Neural cell (in vitro differentiated cells): ENCODE results near the gene ARHGEF10L. TPM values are rescaled to one million over a fixed set of nuclear protein-coding genes. Genes with fewer than 3 reads are reported as not detected.

Source experiments
- H2AFZ ChIP-seq: fragments of 200-600, 300-800 bp; sonication (generic), shearing (Covaris generic); 2 replicates; pipeline ENCODE4 v1.6.0; 2014; ENCODE audit warnings: low read depth, mild to moderate bottlenecking, antibody characterized with exemption, low read length, moderate library complexity
- H3F3A ChIP-seq: fragments of 200-600 bp; shearing (Covaris generic); 2 replicates; pipeline ENCODE4 v1.6.1; 2016; ENCODE audit warnings: mild to moderate bottlenecking, moderate library complexity, mixed read lengths, antibody characterized with exemption, low read length; ENCODE audit not compliant: insufficient read depth, poor library complexity, severe bottlenecking
- H3K27ac ChIP-seq: fragments of 200-600, 300-800 bp; sonication (generic), shearing (Covaris generic); 2 replicates; pipeline ENCODE4 v1.5.1; 2014; ENCODE audit warnings: mild to moderate bottlenecking, low read length, moderate library complexity
- H3K27me3 ChIP-seq: fragments of 300-800, 200-600 bp; sonication (generic), shearing (Covaris generic); 2 replicates; pipeline ENCODE4 v1.6.0; 2014; ENCODE audit warnings: mild to moderate bottlenecking, low read depth, low read length, moderate library complexity; ENCODE audit not compliant: insufficient read depth
- H3K36me3 ChIP-seq: fragments of 300-800, 200-600 bp; sonication (generic), shearing (Covaris generic); 2 replicates; pipeline ENCODE4 v1.5.1; 2014; ENCODE audit warnings: mild to moderate bottlenecking, antibody characterized with exemption, low read length, moderate library complexity; ENCODE audit not compliant: insufficient read depth
- H3K4me2 ChIP-seq: fragments of 300-800, 200-600 bp; sonication (generic), shearing (Covaris generic); 2 replicates; pipeline ENCODE4 v1.6.0; 2014; ENCODE audit warnings: mild to moderate bottlenecking, low read length
- H3K4me3 ChIP-seq: fragments of 300-800, 200-600 bp; sonication (generic), shearing (Covaris generic); 2 replicates; pipeline ENCODE4 v1.5.1; 2014; ENCODE audit warnings: mild to moderate bottlenecking, low read length, moderate library complexity
- H3K79me2 ChIP-seq: fragments of 200-600 bp; shearing (Covaris generic); replicated peaks from 2 replicates; pipeline ENCODE4 v1.6.0; 2014; ENCODE audit warnings: mild to moderate bottlenecking, low read length, moderate library complexity; ENCODE audit not compliant: insufficient read depth
- H3K9ac ChIP-seq: fragments of 300-800, 200-600 bp; sonication (generic), shearing (Covaris generic); 2 replicates; pipeline ENCODE4 v1.6.1; 2016; ENCODE audit warnings: mild to moderate bottlenecking, low read length, mixed read lengths
- H3K9me2 ChIP-seq: fragments of 200-600 bp; shearing (Covaris generic); 2 replicates; pipeline ENCODE4 v1.6.1; 2016; ENCODE audit warnings: mild to moderate bottlenecking, low read length, mixed read lengths; ENCODE audit not compliant: insufficient read depth
- H3K9me3 ChIP-seq: fragments of 200-600, 300-800 bp; sonication (generic), shearing (Covaris generic); 2 replicates; pipeline ENCODE4 v1.6.1; 2016; ENCODE audit warnings: mild to moderate bottlenecking, mixed run types, low read length, moderate library complexity, mixed read lengths
- H4K20me1 ChIP-seq: fragments of 200-600 bp; shearing (Covaris generic); 2 replicates; pipeline ENCODE4 v1.6.1; 2016; ENCODE audit warnings: mild to moderate bottlenecking, mixed run types; ENCODE audit not compliant: insufficient read depth
- EP300 ChIP-seq: fragments of 450-650 bp; conservative IDR thresholded peaks from 2 replicates; pipeline ENCODE4 v1.6.1; 2014; ENCODE audit warnings: antibody characterized with exemption, mild to moderate bottlenecking, moderate library complexity; ENCODE audit not compliant: poor library complexity, severe bottlenecking
- MXI1 ChIP-seq: fragments of 450-650 bp; conservative IDR thresholded peaks from 2 replicates; pipeline ENCODE4 v1.6.1; 2014; ENCODE audit warnings: antibody characterized with exemption, mild to moderate bottlenecking; ENCODE audit not compliant: poor library complexity, severe bottlenecking
- POLR2AphosphoS5 ChIP-seq: IDR thresholded peaks from 2 replicates; pipeline ENCODE4 v1.6.1; 2012
- RAD21 ChIP-seq: fragments of 450-650 bp; conservative IDR thresholded peaks from 2 replicates; pipeline ENCODE4 v1.6.1; 2014; ENCODE audit warnings: antibody characterized with exemption, mild to moderate bottlenecking, moderate library complexity
- SMC3 ChIP-seq: fragments of 450-650 bp; conservative IDR thresholded peaks from 2 replicates; pipeline ENCODE4 v1.6.1; 2014; ENCODE audit warnings: antibody characterized with exemption, mild to moderate bottlenecking, moderate library complexity; ENCODE audit not compliant: poor library complexity
- TAF1 ChIP-seq: IDR thresholded peaks from 2 replicates; pipeline ENCODE4 v1.6.1; 2012; ENCODE audit warnings: low read depth
- polyA plus RNA-seq: library from polyadenylated mRNA; depleted of rRNA; stranded (reverse); fragments of >200 nt; gene quantifications from 2 replicates; pipeline ENCODE4 v1.2.3, GENCODE V29; 2014
- TF ChIP-seq, protein P1 (sequence below): IDR thresholded peaks from 2 replicates; pipeline ENCODE4 v1.6.1; 2012; ENCODE audit warnings: borderline replicate concordance

The ARHGEF10L gene
- polyA plus RNA-seq, 1 donor from 2014 or later = 123 TPM

DNA sequence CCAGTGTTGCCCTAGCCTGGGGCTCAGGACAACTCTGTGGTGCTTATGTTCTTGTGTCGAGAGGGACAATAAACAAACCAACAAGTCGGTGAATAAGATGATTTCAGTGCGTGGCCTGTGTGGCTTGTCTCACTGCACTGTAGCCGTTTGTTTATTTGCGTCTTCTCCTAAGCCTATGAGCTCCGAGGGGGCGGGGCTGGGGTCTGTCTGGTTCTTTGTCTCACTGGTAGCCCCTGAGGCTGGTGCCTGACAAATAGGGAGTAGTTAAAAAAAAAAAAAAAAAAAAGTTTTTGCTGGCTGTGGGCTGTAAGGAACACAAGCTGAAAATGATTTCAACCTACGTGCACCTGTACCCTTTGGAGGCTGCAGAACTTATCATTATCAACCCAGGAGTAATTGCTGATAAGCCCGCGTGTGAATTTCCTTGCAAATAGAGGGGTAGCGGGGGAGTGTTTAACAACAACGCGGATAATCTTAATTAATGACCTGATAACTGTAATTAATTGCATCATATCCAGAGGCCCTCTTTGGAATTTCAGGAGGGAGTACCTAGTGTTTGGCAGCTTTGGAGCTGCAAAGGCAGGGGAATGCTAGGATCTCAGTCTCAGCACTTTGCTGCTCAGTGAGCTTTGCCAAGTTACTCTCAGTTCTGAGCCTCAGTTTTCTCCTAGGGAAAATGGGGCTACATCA lies 925 bp upstream of the ARHGEF10L start:
- H3K27ac ChIP-seq = peak overlapping the region; percentile 52
- TF ChIP-seq, protein P1, sequence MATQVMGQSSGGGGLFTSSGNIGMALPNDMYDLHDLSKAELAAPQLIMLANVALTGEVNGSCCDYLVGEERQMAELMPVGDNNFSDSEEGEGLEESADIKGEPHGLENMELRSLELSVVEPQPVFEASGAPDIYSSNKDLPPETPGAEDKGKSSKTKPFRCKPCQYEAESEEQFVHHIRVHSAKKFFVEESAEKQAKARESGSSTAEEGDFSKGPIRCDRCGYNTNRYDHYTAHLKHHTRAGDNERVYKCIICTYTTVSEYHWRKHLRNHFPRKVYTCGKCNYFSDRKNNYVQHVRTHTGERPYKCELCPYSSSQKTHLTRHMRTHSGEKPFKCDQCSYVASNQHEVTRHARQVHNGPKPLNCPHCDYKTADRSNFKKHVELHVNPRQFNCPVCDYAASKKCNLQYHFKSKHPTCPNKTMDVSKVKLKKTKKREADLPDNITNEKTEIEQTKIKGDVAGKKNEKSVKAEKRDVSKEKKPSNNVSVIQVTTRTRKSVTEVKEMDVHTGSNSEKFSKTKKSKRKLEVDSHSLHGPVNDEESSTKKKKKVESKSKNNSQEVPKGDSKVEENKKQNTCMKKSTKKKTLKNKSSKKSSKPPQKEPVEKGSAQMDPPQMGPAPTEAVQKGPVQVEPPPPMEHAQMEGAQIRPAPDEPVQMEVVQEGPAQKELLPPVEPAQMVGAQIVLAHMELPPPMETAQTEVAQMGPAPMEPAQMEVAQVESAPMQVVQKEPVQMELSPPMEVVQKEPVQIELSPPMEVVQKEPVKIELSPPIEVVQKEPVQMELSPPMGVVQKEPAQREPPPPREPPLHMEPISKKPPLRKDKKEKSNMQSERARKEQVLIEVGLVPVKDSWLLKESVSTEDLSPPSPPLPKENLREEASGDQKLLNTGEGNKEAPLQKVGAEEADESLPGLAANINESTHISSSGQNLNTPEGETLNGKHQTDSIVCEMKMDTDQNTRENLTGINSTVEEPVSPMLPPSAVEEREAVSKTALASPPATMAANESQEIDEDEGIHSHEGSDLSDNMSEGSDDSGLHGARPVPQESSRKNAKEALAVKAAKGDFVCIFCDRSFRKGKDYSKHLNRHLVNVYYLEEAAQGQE = peak; percentile 7
- TF ChIP-seq SMC3 = no peak

DNA sequence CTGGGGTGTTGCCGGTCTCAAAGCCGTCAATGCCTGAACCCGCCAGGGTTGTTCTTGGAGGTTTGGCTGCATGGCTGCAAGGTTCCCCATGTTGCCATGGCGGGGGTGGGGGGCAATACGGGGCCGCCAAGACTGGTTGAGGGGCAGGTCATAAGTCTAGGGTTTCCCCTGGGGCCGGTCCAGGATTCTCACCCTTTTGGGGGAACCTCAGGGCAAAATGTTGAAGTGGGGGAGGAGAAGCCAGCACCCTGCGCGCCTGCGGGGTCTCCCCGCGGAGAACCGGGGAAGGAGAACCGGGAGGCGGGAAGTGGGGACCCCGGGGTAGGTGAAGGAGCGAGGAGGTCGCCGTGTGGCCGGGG lies 401 bp upstream of the ARHGEF10L start:
- Histone ChIP-seq H3K36me3 (no peaks in the 10 kb centered on the region), H4K20me1 (no peaks in the 10 kb centered on the region), H3K9ac (peak overlapping the region; percentile 76), H3K4me2 (peak overlapping the region; percentile 35), H3K27ac (peak overlapping the region; percentile 52), H2AFZ (peak overlapping the region; percentile 45), H3K9me3 (no peaks in the 10 kb centered on the region), H3K27me3 (no peaks in the 10 kb centered on the region), H3K9me2 (no peaks in the 10 kb centered on the region), H3K4me3 (peak overlapping the region; percentile 68), H3F3A (no peaks in the 10 kb centered on the region), H3K79me2 (peaks cover 31% of the 10 kb centered on the region)
- TF ChIP-seq POLR2AphosphoS5 = no peak
- TF ChIP-seq, protein P1 = peak; percentile 8

More for the DNA sequence above, 925 bp upstream of the ARHGEF10L start:
- Histone ChIP-seq H3K36me3 (no peaks in the 10 kb centered on the region), H3K4me2 (peak overlapping the region; percentile 35), H3K9me3 (no peaks in the 10 kb centered on the region), H2AFZ (no peak overlapping the region), H3F3A (no peaks in the 10 kb centered on the region), H3K79me2 (peaks cover 31% of the 10 kb centered on the region), H3K27me3 (no peaks in the 10 kb centered on the region), H3K4me3 (peak overlapping the region; percentile 68), H3K9ac (peak overlapping the region; percentile 76), H4K20me1 (no peaks in the 10 kb centered on the region), H3K9me2 (no peaks in the 10 kb centered on the region)

DNA sequence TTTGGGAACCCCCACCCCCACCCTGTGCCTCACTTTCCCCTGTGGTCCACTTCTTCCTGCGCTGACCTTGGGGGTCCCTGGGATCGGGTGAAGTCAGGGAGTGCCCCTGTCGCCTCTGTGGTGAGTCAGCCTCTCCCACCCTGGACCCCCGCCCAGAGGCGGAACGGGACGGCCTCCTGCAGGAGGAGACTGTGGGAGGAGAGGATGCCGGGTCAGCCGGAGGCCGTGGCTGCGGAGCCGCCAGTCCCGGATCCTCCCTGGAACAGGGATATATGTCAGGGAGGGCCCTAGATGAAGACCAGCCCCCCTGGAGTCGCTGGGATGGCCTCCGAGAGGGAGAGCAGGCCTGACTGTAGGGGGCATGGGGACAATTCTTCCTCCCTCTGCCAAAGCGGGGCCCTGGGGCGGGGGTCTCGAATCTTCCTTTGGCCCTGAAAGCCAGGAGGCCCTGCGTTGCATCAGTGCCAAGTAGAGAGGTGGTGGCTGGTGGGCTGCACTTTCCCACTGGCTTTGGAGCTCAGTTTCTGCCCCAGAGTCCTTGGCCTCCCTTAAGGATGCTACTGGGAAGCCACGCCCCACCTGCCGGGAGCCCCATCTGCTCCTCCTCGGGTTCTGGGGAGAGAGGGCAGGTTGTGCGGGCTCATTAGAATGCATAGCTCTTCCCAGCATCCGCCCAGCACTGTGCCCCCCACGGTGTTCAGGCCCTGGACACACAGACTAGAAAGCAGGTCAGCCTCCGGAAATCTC lies 930 bp downstream of the ARHGEF10L start:
- Histone ChIP-seq H3K9me2 (no peaks in the 10 kb centered on the region), H3K36me3 (no peaks in the 10 kb centered on the region), H3K27me3 (no peaks in the 10 kb centered on the region), H3K9me3 (no peaks in the 10 kb centered on the region), H3K4me3 (peak overlapping the region; percentile 99), H3K9ac (peak overlapping the region; percentile 98), H2AFZ (peak overlapping the region; percentile 75), H4K20me1 (no peaks in the 10 kb centered on the region), H3F3A (no peaks in the 10 kb centered on the region), H3K79me2 (peaks cover 35% of the 10 kb centered on the region), H3K27ac (peak overlapping the region; percentile 90), H3K4me2 (peak overlapping the region; percentile 92)
- TF ChIP-seq POLR2AphosphoS5 (peak; percentile 29), EP300 (no peak), RAD21 (no peak), SMC3 (no peak), TAF1 (peak; percentile 57), MXI1 (peak; percentile 17)
